Measurements from ENCODE around the gene OTOGL. TPM values are rescaled to one million over a fixed set of nuclear protein-coding genes. Genes with fewer than 3 reads are reported as not detected.

Gene OTOGL
- total RNA-seq, 2 experiments from 2014 or later: not detected

- no peak overlapping the region for H2AFZ ChIP-seq (ENCODE audit: low read length)
- ChIA-PET CTCF (ENCODE audit: unreplicated experiment) (no interaction called here), POLR2A (no interaction called here)
- TF ChIP-seq, protein P1, sequence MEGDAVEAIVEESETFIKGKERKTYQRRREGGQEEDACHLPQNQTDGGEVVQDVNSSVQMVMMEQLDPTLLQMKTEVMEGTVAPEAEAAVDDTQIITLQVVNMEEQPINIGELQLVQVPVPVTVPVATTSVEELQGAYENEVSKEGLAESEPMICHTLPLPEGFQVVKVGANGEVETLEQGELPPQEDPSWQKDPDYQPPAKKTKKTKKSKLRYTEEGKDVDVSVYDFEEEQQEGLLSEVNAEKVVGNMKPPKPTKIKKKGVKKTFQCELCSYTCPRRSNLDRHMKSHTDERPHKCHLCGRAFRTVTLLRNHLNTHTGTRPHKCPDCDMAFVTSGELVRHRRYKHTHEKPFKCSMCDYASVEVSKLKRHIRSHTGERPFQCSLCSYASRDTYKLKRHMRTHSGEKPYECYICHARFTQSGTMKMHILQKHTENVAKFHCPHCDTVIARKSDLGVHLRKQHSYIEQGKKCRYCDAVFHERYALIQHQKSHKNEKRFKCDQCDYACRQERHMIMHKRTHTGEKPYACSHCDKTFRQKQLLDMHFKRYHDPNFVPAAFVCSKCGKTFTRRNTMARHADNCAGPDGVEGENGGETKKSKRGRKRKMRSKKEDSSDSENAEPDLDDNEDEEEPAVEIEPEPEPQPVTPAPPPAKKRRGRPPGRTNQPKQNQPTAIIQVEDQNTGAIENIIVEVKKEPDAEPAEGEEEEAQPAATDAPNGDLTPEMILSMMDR (conservative IDR thresholded peaks at IDR 0.05; ENCODE audit: low read length): no peak
- no peak for TF ChIP-seq EZH2phosphoT487 (IDR thresholded peaks at IDR 0.05; ENCODE audit: borderline replicate concordance, low read depth, low read length)
- H3K79me2 ChIP-seq (ENCODE audit: insufficient read depth, low read depth, low read length): no peaks in the 10 kb centered on the region
- H3K9me3 ChIP-seq (ENCODE audit: low read length): no peaks in the 10 kb centered on the region
- no peak for DNase-seq (ENCODE audit: low spot score)
- no TSS peak for BruUV-seq (replicated peaks)
- H3K27ac ChIP-seq (ENCODE audit: low read depth, low read length, poor library complexity, severe bottlenecking): no peak overlapping the region
- no peak overlapping the region for H3K4me2 ChIP-seq (ENCODE audit: low read length)
- no peak overlapping the region for H3K4me3 ChIP-seq (ENCODE audit: low read depth, low read length, poor library complexity, severe bottlenecking)
- intact Hi-C loops (cut with micrococcal nuclease; ENCODE audit: unreplicated experiment): no loop called here
- H4K20me1 ChIP-seq (ENCODE audit: insufficient read depth, low read length): no peaks in the 10 kb centered on the region
- no peaks in the 10 kb centered on the region for H3K4me1 ChIP-seq (ENCODE audit: insufficient read depth, low read length, poor library complexity, severe bottlenecking)
- H3K36me3 ChIP-seq (ENCODE audit: insufficient read depth, low read length): no peaks in the 10 kb centered on the region
- no peaks in the 10 kb centered on the region for H3K9me2 ChIP-seq (ENCODE audit: insufficient read depth, low read length)
Measured at GRCh38 chr12:80317307-80317706, 218.0 kb downstream of the OTOGL start.

GRCh38 chr12:80317899-80318298 is 218.6 kb downstream of the OTOGL start:
- Histone ChIP-seq H3K27ac (ENCODE audit: low read depth, low read length, poor library complexity, severe bottlenecking) (no peak overlapping the region), H3K36me3 (ENCODE audit: insufficient read depth, low read length) (no peaks in the 10 kb centered on the region), H3K9me2 (ENCODE audit: insufficient read depth, low read length) (no peaks in the 10 kb centered on the region), H3K9me3 (ENCODE audit: low read length) (no peaks in the 10 kb centered on the region), H3K4me2 (ENCODE audit: low read length) (no peak overlapping the region), H3K4me3 (ENCODE audit: low read depth, low read length, poor library complexity, severe bottlenecking) (no peak overlapping the region), H2AFZ (ENCODE audit: low read length) (no peak overlapping the region), H4K20me1 (ENCODE audit: insufficient read depth, low read length) (no peaks in the 10 kb centered on the region), H3K4me1 (ENCODE audit: insufficient read depth, low read length, poor library complexity, severe bottlenecking) (no peaks in the 10 kb centered on the region), H3K79me2 (ENCODE audit: insufficient read depth, low read depth, low read length) (no peaks in the 10 kb centered on the region)
- TF ChIP-seq, protein P1 (conservative IDR thresholded peaks at IDR 0.05; ENCODE audit: low read length): no peak
- no peak for TF ChIP-seq EZH2phosphoT487 (IDR thresholded peaks at IDR 0.05; ENCODE audit: borderline replicate concordance, low read depth, low read length)
- ChIA-PET POLR2A (no interaction called here), CTCF (ENCODE audit: unreplicated experiment) (no interaction called here)
- no TSS peak for BruUV-seq (replicated peaks)
- no peak for DNase-seq (ENCODE audit: low spot score)
- intact Hi-C loops (cut with micrococcal nuclease; ENCODE audit: unreplicated experiment): no loop called here

- no peak overlapping the region for H3K4me2 ChIP-seq (ENCODE audit: low read length)
- ChIA-PET CTCF (ENCODE audit: unreplicated experiment) (no interaction called here), POLR2A (interaction anchor here (0.6 kb wide), 1 partner anchor 210 kb away, joined by 3 read pairs; no protein-coding TSS in a partner anchor)
- no peak overlapping the region for H3K4me3 ChIP-seq (ENCODE audit: low read depth, low read length, poor library complexity, severe bottlenecking)
- H3K79me2 ChIP-seq (ENCODE audit: insufficient read depth, low read depth, low read length): no peaks in the 10 kb centered on the region
- H4K20me1 ChIP-seq (ENCODE audit: insufficient read depth, low read length): no peaks in the 10 kb centered on the region
- H3K9me3 ChIP-seq (ENCODE audit: low read length): no peaks in the 10 kb centered on the region
- H3K36me3 ChIP-seq (ENCODE audit: insufficient read depth, low read length): no peaks in the 10 kb centered on the region
- H3K9me2 ChIP-seq (ENCODE audit: insufficient read depth, low read length): no peaks in the 10 kb centered on the region
- no TSS peak for BruUV-seq (replicated peaks)
- H3K27ac ChIP-seq (ENCODE audit: low read depth, low read length, poor library complexity, severe bottlenecking): no peak overlapping the region
- intact Hi-C loops (cut with micrococcal nuclease; ENCODE audit: unreplicated experiment): no loop called here
- no peak for DNase-seq (ENCODE audit: low spot score)
- TF ChIP-seq EZH2phosphoT487 (IDR thresholded peaks at IDR 0.05; ENCODE audit: borderline replicate concordance, low read depth, low read length): no peak
- TF ChIP-seq, protein P1 (conservative IDR thresholded peaks at IDR 0.05; ENCODE audit: low read length): no peak
- no peaks in the 10 kb centered on the region for H3K4me1 ChIP-seq (ENCODE audit: insufficient read depth, low read length, poor library complexity, severe bottlenecking)
- no peak overlapping the region for H2AFZ ChIP-seq (ENCODE audit: low read length)
Measured at GRCh38 chr12:80320121-80320678, 220.9 kb downstream of the OTOGL start.
